Measurements from ENCODE around the gene GPR142. TPM values are rescaled to one million over a fixed set of nuclear protein-coding genes. Genes with fewer than 3 reads are reported as not detected.

Gene GPR142
- total RNA-seq, 1 experiment from 2014 or later = not detected

DNA sequence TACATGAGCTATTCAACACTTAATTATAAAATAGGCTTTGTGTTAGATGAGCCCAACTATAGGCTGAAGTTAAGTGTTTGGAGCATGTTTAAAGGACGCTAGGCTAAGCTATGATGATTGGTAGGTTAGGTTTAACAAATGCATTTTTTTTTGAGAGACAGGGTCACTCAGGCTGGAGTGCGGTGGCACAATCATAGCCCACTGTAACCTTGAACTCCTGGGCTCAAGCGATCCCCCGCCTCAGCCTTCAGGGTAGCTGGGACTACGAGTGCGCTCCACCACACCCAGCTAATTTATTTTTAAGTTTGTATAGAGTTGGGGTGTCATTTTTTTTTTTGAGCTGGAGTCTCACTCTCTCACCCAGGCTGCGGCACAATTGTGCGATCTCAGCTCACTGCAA is 45.3 kb downstream of the GPR142 start:
- CTCF ChIA-PET = interaction anchor here (0.6 to 2.3 kb wide), 4 partner anchors 9 to 991 kb away, joined by 3 to 8 read pairs (median 3); no protein-coding TSS in a partner anchor
- no TSS peak for BruUV-seq (replicated peaks)
- no peaks in the 10 kb centered on the region for H3K27me3 Mint-ChIP-seq (ENCODE audit: insufficient read depth, unreplicated experiment)
- no peaks in the 10 kb centered on the region for H3K9me3 Mint-ChIP-seq (ENCODE audit: unreplicated experiment)
- H3K4me1 Mint-ChIP-seq (ENCODE audit: insufficient read depth, unreplicated experiment) = peaks cover 4% of the 10 kb centered on the region
- POLR2A ChIA-PET = no interaction called here
- TF ChIP-seq, protein P1, sequence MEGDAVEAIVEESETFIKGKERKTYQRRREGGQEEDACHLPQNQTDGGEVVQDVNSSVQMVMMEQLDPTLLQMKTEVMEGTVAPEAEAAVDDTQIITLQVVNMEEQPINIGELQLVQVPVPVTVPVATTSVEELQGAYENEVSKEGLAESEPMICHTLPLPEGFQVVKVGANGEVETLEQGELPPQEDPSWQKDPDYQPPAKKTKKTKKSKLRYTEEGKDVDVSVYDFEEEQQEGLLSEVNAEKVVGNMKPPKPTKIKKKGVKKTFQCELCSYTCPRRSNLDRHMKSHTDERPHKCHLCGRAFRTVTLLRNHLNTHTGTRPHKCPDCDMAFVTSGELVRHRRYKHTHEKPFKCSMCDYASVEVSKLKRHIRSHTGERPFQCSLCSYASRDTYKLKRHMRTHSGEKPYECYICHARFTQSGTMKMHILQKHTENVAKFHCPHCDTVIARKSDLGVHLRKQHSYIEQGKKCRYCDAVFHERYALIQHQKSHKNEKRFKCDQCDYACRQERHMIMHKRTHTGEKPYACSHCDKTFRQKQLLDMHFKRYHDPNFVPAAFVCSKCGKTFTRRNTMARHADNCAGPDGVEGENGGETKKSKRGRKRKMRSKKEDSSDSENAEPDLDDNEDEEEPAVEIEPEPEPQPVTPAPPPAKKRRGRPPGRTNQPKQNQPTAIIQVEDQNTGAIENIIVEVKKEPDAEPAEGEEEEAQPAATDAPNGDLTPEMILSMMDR (IDR thresholded peaks at IDR 0.05; ENCODE audit: unreplicated experiment) = no peak
- no peaks in the 10 kb centered on the region for H3K36me3 Mint-ChIP-seq (ENCODE audit: insufficient read depth, unreplicated experiment)
- DNase-seq (ENCODE audit: unreplicated experiment) = no peak
- H3K4me3 Mint-ChIP-seq (ENCODE audit: unreplicated experiment) = no peak overlapping the region
- H3K27ac Mint-ChIP-seq (ENCODE audit: low read depth, unreplicated experiment) = no peak overlapping the region
- intact Hi-C loops (cut with micrococcal nuclease) = no loop called here

DNA sequence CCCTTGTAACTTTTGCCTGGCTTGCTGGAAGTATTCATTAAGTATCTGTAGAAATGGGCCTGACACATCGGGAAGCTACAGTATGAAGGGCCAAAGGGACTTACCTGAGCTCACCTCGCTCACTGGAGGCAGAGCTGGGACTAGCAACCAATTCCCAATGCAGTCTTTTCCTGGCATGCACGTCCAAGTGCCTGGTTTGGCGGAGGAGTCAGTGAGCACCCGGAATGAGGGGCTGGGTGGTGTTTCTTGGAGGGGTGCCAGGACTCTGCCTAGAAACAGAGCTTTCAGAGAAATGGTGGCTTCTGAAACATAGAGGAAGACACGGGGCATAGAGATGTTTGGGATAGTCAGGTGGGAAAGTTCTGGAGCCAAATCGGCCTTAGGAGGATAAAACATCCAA is 46.2 kb downstream of the GPR142 start:
- peaks cover 5% of the 10 kb centered on the region for H3K4me1 Mint-ChIP-seq (ENCODE audit: insufficient read depth, unreplicated experiment)
- POLR2A ChIA-PET = interaction anchor here (0.6 kb wide), 1 partner anchor 99 kb away, joined by 4 read pairs; no protein-coding TSS in a partner anchor
- no TSS peak for BruUV-seq (replicated peaks)
- no peaks in the 10 kb centered on the region for H3K9me3 Mint-ChIP-seq (ENCODE audit: unreplicated experiment)
- intact Hi-C loops (cut with micrococcal nuclease) = no loop called here
- no peak overlapping the region for H3K4me3 Mint-ChIP-seq (ENCODE audit: unreplicated experiment)
- no peak overlapping the region for H3K27ac Mint-ChIP-seq (ENCODE audit: low read depth, unreplicated experiment)
- CTCF ChIA-PET = interaction anchor here (1.4 to 2.3 kb wide), 2 partner anchors 43 to 44 kb away, joined by 6 to 8 read pairs; no protein-coding TSS in a partner anchor
- no peaks in the 10 kb centered on the region for H3K36me3 Mint-ChIP-seq (ENCODE audit: insufficient read depth, unreplicated experiment)
- no peaks in the 10 kb centered on the region for H3K27me3 Mint-ChIP-seq (ENCODE audit: insufficient read depth, unreplicated experiment)
- TF ChIP-seq, protein P1 (IDR thresholded peaks at IDR 0.05; ENCODE audit: unreplicated experiment) = no peak
- no peak for DNase-seq (ENCODE audit: unreplicated experiment)

DNA sequence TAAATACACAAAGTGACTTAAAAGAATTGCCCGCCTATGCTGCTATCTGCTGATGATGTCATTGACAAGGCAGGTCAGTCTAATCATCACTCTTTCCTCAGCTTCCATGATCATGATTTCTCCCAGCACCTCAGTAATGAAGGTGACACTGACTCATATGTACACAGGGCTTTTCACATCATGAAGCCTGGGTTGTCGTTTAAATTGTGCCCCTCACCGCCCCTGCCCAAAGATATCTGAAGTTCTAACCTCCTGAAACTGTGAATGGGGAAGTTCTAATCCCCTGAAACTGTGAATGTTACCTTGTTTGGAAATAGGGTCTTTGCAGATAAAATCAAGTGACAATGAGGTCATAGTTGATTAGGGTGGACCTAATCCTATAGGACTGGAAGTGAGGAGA is 47.2 kb downstream of the GPR142 start:
- no TSS peak for BruUV-seq (replicated peaks)

DNA sequence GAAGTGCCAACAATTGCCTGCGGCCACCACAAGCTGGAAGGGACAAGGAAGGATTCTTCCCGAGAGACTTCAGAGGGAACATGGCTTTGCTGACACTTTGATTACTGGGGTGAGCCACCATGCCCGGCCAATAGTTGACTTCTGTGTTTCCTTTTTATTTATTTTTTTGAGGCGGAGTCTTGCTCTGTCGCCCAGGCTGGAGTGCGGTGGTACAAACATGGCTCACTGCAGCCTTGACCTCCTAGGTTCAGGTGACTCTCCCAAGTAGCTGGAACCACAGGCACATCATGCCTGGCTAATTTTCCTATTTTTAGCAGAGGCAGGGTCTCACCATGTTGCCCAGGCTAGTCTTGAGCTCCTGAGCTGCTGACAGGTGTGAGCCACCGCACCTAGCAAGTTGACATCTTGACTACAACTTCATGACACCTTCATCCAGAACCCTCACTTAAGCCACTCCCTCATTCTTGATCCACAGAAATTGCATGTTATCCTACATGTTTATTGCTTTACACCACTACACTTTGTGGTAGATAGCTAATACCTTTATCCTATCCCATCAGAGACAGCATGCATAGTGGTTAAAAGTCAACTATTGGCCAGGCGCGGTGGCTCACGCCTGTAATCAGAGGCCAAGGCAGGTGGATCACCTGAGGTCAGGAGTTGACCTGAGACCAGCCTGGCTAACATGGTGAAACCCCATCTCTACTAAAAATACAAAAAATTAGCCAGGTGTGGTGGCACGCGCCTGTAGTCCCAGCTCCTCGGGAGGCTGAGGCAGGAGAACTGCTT is 48.5 kb downstream of the GPR142 start:
- POLR2A ChIA-PET = interaction anchor here (0.7 to 3.8 kb wide), 4 partner anchors 9 to 28 kb away, joined by 3 to 28 read pairs (median 6); no protein-coding TSS in a partner anchor
- intact Hi-C loops (cut with micrococcal nuclease) = no loop called here
- no peak for DNase-seq (ENCODE audit: unreplicated experiment)
- TF ChIP-seq, protein P1 (IDR thresholded peaks at IDR 0.05; ENCODE audit: unreplicated experiment) = no peak
- H3K4me1 Mint-ChIP-seq (ENCODE audit: insufficient read depth, unreplicated experiment) = peaks cover 5% of the 10 kb centered on the region
- no peaks in the 10 kb centered on the region for H3K27me3 Mint-ChIP-seq (ENCODE audit: insufficient read depth, unreplicated experiment)
- H3K9me3 Mint-ChIP-seq (ENCODE audit: unreplicated experiment) = no peaks in the 10 kb centered on the region
- no peak overlapping the region for H3K27ac Mint-ChIP-seq (ENCODE audit: low read depth, unreplicated experiment)
- BruUV-seq (replicated peaks) = no TSS peak
- no peak overlapping the region for H3K4me3 Mint-ChIP-seq (ENCODE audit: unreplicated experiment)
- CTCF ChIA-PET = interaction anchor here (0.6 to 2.3 kb wide), 3 partner anchors 31 to 41 kb away, joined by 3 to 14 read pairs (median 3); no protein-coding TSS in a partner anchor
- no peaks in the 10 kb centered on the region for H3K36me3 Mint-ChIP-seq (ENCODE audit: insufficient read depth, unreplicated experiment)

More for the DNA sequence above, 47.2 kb downstream of the GPR142 start:
- Mint-ChIP-seq H3K9me3 (ENCODE audit: unreplicated experiment) (no peaks in the 10 kb centered on the region), H3K27me3 (ENCODE audit: insufficient read depth, unreplicated experiment) (no peaks in the 10 kb centered on the region), H3K36me3 (ENCODE audit: insufficient read depth, unreplicated experiment) (no peaks in the 10 kb centered on the region), H3K27ac (ENCODE audit: low read depth, unreplicated experiment) (no peak overlapping the region), H3K4me3 (ENCODE audit: unreplicated experiment) (no peak overlapping the region), H3K4me1 (ENCODE audit: insufficient read depth, unreplicated experiment) (peaks cover 5% of the 10 kb centered on the region)
- no peak for DNase-seq (ENCODE audit: unreplicated experiment)
- ChIA-PET POLR2A (no interaction called here), CTCF (interaction anchor here (1.4 kb wide), 1 partner anchor 43 kb away, joined by 6 read pairs; no protein-coding TSS in a partner anchor)
- TF ChIP-seq, protein P1 (IDR thresholded peaks at IDR 0.05; ENCODE audit: unreplicated experiment) = no peak
- intact Hi-C loops (cut with micrococcal nuclease) = no loop called here

All from MCF 10A (cell line).